Measurements from ENCODE around the gene CHST10.

CHST10 gene

GRCh38 chr2:100404411-100404810, 13.1 kb downstream of the CHST10 start:
- peaks cover 15% of the 10 kb centered on the region for H3K4me1 ChIP-seq (ENCODE audit: insufficient read depth, low read length)
- no peak overlapping the region for H3K4me3 ChIP-seq (ENCODE audit: low read length)
- 94% methylated on average over 7 of the region's 7 CpGs for WGBS
- no peak overlapping the region for H3K9ac ChIP-seq (ENCODE audit: low read depth, low read length)
- H3K27me3 ChIP-seq (ENCODE audit: insufficient read depth, low read length): no peaks in the 10 kb centered on the region
- peaks cover 57% of the 10 kb centered on the region for H3K36me3 ChIP-seq (ENCODE audit: insufficient read depth, low read length)
- H3K27ac ChIP-seq (ENCODE audit: low read depth, low read length): no peak overlapping the region
- no peaks in the 10 kb centered on the region for H3K9me3 ChIP-seq (ENCODE audit: insufficient read depth, low read depth, low read length)

- no peak overlapping the region for H3K4me3 ChIP-seq (ENCODE audit: low read length)
- H3K9ac ChIP-seq (ENCODE audit: low read depth, low read length): no peak overlapping the region
- H3K36me3 ChIP-seq (ENCODE audit: insufficient read depth, low read length): peaks cover 57% of the 10 kb centered on the region
- H3K27me3 ChIP-seq (ENCODE audit: insufficient read depth, low read length): no peaks in the 10 kb centered on the region
- 96% methylated on average over 10 of the region's 10 CpGs for WGBS
- no peaks in the 10 kb centered on the region for H3K9me3 ChIP-seq (ENCODE audit: insufficient read depth, low read depth, low read length)
- H3K27ac ChIP-seq (ENCODE audit: low read depth, low read length): no peak overlapping the region
- H3K4me1 ChIP-seq (ENCODE audit: insufficient read depth, low read length): peaks cover 8% of the 10 kb centered on the region; the same call in 1 of the 2 replicates
Measured at GRCh38 chr2:100403722-100404121, 13.7 kb downstream of the CHST10 start.

GRCh38 chr2:100401268-100401667, 16.2 kb downstream of the CHST10 start:
- H3K9ac ChIP-seq (ENCODE audit: low read depth, low read length): no peak overlapping the region
- 94% methylated on average over 7 of the region's 7 CpGs for WGBS
- no peaks in the 10 kb centered on the region for H3K9me3 ChIP-seq (ENCODE audit: insufficient read depth, low read depth, low read length)
- peaks cover 62% of the 10 kb centered on the region for H3K36me3 ChIP-seq (ENCODE audit: insufficient read depth, low read length)
- no peak overlapping the region for H3K4me3 ChIP-seq (ENCODE audit: low read length)
- no peak overlapping the region for H3K27ac ChIP-seq (ENCODE audit: low read depth, low read length)
- no peaks in the 10 kb centered on the region for H3K27me3 ChIP-seq (ENCODE audit: insufficient read depth, low read length)
- H3K4me1 ChIP-seq (ENCODE audit: insufficient read depth, low read length): peaks cover 6% of the 10 kb centered on the region; the same call in 1 of the 2 replicates

- no peaks in the 10 kb centered on the region for H3K27me3 ChIP-seq (ENCODE audit: insufficient read depth, low read length)
- peaks cover 3% of the 10 kb centered on the region; the same call in 1 of the 2 replicates for H3K4me1 ChIP-seq (ENCODE audit: insufficient read depth, low read length)
- H3K4me3 ChIP-seq (ENCODE audit: low read length): no peak overlapping the region
- WGBS: 95% methylated on average over 9 of the region's 9 CpGs
- H3K9ac ChIP-seq (ENCODE audit: low read depth, low read length): no peak overlapping the region
- peaks cover 56% of the 10 kb centered on the region for H3K36me3 ChIP-seq (ENCODE audit: insufficient read depth, low read length)
- H3K27ac ChIP-seq (ENCODE audit: low read depth, low read length): no peak overlapping the region
- no peaks in the 10 kb centered on the region for H3K9me3 ChIP-seq (ENCODE audit: insufficient read depth, low read depth, low read length)
Measured at GRCh38 chr2:100399714-100400113, 17.8 kb downstream of the CHST10 start.

- Histone ChIP-seq H3K27ac (ENCODE audit: low read depth, low read length) (no peak overlapping the region), H3K4me3 (ENCODE audit: low read length) (no peak overlapping the region), H3K9ac (ENCODE audit: low read depth, low read length) (no peak overlapping the region), H3K36me3 (ENCODE audit: insufficient read depth, low read length) (peaks cover 64% of the 10 kb centered on the region), H3K27me3 (ENCODE audit: insufficient read depth, low read length) (no peaks in the 10 kb centered on the region), H3K9me3 (ENCODE audit: insufficient read depth, low read depth, low read length) (no peaks in the 10 kb centered on the region), H3K4me1 (ENCODE audit: insufficient read depth, low read length) (no peaks in the 10 kb centered on the region)
- 95% methylated on average over 9 of the region's 9 CpGs for WGBS
Measured at GRCh38 chr2:100397976-100398375, 19.5 kb downstream of the CHST10 start.

- no peak overlapping the region for H3K27ac ChIP-seq (ENCODE audit: low read depth, low read length)
- no peaks in the 10 kb centered on the region for H3K9me3 ChIP-seq (ENCODE audit: insufficient read depth, low read depth, low read length)
- H3K36me3 ChIP-seq (ENCODE audit: insufficient read depth, low read length): peaks cover 67% of the 10 kb centered on the region
- H3K4me1 ChIP-seq (ENCODE audit: insufficient read depth, low read length): no peaks in the 10 kb centered on the region
- no peak overlapping the region for H3K4me3 ChIP-seq (ENCODE audit: low read length)
- H3K27me3 ChIP-seq (ENCODE audit: insufficient read depth, low read length): no peaks in the 10 kb centered on the region
- WGBS: 86% methylated on average over 12 of the region's 12 CpGs
- no peak overlapping the region for H3K9ac ChIP-seq (ENCODE audit: low read depth, low read length)
Measured at GRCh38 chr2:100397118-100397860, 20.2 kb downstream of the CHST10 start.

- Histone ChIP-seq H3K27ac (ENCODE audit: low read depth, low read length) (no peak overlapping the region), H3K4me3 (ENCODE audit: low read length) (no peak overlapping the region), H3K9ac (ENCODE audit: low read depth, low read length) (no peak overlapping the region), H3K9me3 (ENCODE audit: insufficient read depth, low read depth, low read length) (no peaks in the 10 kb centered on the region), H3K27me3 (ENCODE audit: insufficient read depth, low read length) (no peaks in the 10 kb centered on the region), H3K36me3 (ENCODE audit: insufficient read depth, low read length) (peaks cover 68% of the 10 kb centered on the region), H3K4me1 (ENCODE audit: insufficient read depth, low read length) (no peaks in the 10 kb centered on the region)
- 99% methylated on average over 5 of the region's 5 CpGs for WGBS
Measured at GRCh38 chr2:100396483-100396882, 21.0 kb downstream of the CHST10 start.

GRCh38 chr2:100395532-100396350, 21.7 kb downstream of the CHST10 start:
- no peaks in the 10 kb centered on the region for H3K27me3 ChIP-seq (ENCODE audit: insufficient read depth, low read length)
- no peak overlapping the region for H3K27ac ChIP-seq (ENCODE audit: low read depth, low read length)
- H3K4me1 ChIP-seq (ENCODE audit: insufficient read depth, low read length): no peaks in the 10 kb centered on the region
- WGBS: 89% methylated on average over 15 of the region's 15 CpGs
- H3K9ac ChIP-seq (ENCODE audit: low read depth, low read length): no peak overlapping the region
- no peak overlapping the region for H3K4me3 ChIP-seq (ENCODE audit: low read length)
- H3K36me3 ChIP-seq (ENCODE audit: insufficient read depth, low read length): peaks cover 62% of the 10 kb centered on the region
- H3K9me3 ChIP-seq (ENCODE audit: insufficient read depth, low read depth, low read length): no peaks in the 10 kb centered on the region

GRCh38 chr2:100394111-100394641, 23.3 kb downstream of the CHST10 start:
- H3K4me3 ChIP-seq (ENCODE audit: low read length): no peak overlapping the region
- H3K9me3 ChIP-seq (ENCODE audit: insufficient read depth, low read depth, low read length): no peaks in the 10 kb centered on the region
- H3K4me1 ChIP-seq (ENCODE audit: insufficient read depth, low read length): no peaks in the 10 kb centered on the region
- H3K27ac ChIP-seq (ENCODE audit: low read depth, low read length): no peak overlapping the region
- H3K27me3 ChIP-seq (ENCODE audit: insufficient read depth, low read length): no peaks in the 10 kb centered on the region
- H3K9ac ChIP-seq (ENCODE audit: low read depth, low read length): no peak overlapping the region
- peaks cover 60% of the 10 kb centered on the region for H3K36me3 ChIP-seq (ENCODE audit: insufficient read depth, low read length)
- WGBS: 94% methylated on average over 12 of the region's 12 CpGs

- no peak overlapping the region for H3K4me3 ChIP-seq (ENCODE audit: low read length)
- no peaks in the 10 kb centered on the region for H3K9me3 ChIP-seq (ENCODE audit: insufficient read depth, low read depth, low read length)
- peaks cover 60% of the 10 kb centered on the region for H3K36me3 ChIP-seq (ENCODE audit: insufficient read depth, low read length)
- 96% methylated on average over 15 of the region's 15 CpGs for WGBS
- no peak overlapping the region for H3K9ac ChIP-seq (ENCODE audit: low read depth, low read length)
- H3K27ac ChIP-seq (ENCODE audit: low read depth, low read length): no peak overlapping the region
- no peaks in the 10 kb centered on the region for H3K4me1 ChIP-seq (ENCODE audit: insufficient read depth, low read length)
- no peaks in the 10 kb centered on the region for H3K27me3 ChIP-seq (ENCODE audit: insufficient read depth, low read length)
Measured at GRCh38 chr2:100393362-100393761, 24.1 kb downstream of the CHST10 start.

- Histone ChIP-seq H3K9ac (ENCODE audit: low read depth, low read length) (no peak overlapping the region), H3K9me3 (ENCODE audit: insufficient read depth, low read depth, low read length) (no peaks in the 10 kb centered on the region), H3K36me3 (ENCODE audit: insufficient read depth, low read length) (peaks cover 55% of the 10 kb centered on the region), H3K4me1 (ENCODE audit: insufficient read depth, low read length) (no peaks in the 10 kb centered on the region), H3K27me3 (ENCODE audit: insufficient read depth, low read length) (no peaks in the 10 kb centered on the region), H3K4me3 (ENCODE audit: low read length) (no peak overlapping the region), H3K27ac (ENCODE audit: low read depth, low read length) (no peak overlapping the region)
- WGBS: 96% methylated on average over 8 of the region's 8 CpGs
Measured at GRCh38 chr2:100392715-100393114, 24.8 kb downstream of the CHST10 start.
